GM04503 (cell line): ENCODE results near the gene CDK1.

ENCODE experiments used
- DNase-seq: peaks from one replicate; pipeline ENCODE4 v3.0.0-alpha.2; 2012; ENCODE audit warnings: low read depth

CDK1 gene

DNA sequence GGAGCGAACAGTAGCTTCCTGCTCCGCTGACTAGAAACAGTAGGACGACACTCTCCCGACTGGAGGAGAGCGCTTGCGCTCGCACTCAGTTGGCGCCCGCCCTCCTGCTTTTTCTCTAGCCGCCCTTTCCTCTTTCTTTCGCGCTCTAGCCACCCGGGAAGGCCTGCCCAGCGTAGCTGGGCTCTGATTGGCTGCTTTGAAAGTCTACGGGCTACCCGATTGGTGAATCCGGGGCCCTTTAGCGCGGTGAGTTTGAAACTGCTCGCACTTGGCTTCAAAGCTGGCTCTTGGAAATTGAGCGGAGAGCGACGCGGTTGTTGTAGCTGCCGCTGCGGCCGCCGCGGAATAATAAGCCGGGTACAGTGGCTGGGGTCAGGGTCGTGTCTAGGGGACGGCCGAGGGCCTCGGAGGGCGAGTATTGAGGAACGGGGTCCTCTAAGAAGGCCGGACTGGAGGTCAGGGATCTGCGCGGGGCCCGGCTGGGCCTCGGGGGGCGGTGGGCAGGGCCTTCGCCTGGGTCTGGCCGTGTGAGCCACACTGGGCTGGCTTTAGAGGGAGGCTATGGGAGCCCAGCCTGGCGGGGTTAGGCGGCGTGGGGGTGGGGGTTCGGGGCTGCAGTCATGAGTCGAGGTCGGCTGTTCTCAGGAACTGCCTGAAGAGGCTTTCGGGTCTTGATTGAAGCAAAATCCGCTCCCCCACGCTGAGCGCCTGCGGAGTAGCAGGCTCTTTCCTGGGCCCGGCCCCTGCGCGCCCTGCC, at the start of gene CDK1:
CDK1 (plus strand) TSS at position 265 of the 757 bp plus-strand sequence. CDS start 1,688 bp downstream, outside the sequence.
- DNase-seq = peak; percentile 94

DNA sequence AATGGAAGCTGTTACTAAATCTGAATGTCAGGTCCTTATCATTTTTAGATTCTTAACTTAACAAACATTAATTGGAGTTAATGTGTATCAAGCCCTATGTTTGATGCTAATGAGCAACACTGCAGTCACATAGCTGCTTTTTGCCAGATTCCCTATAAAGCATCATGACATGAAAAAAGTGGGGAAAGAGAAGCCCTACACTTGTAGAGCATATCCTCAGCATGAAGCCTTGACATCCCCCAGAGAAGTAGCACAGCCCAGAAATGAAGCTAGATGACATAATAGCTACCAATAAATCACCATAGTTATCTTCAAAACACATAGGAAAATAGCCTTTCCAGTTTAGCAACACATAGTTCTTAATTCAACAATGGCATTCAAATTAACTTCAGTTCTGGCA, 49.2 kb upstream of the CDK1 start:
- DNase-seq = no peak

DNA sequence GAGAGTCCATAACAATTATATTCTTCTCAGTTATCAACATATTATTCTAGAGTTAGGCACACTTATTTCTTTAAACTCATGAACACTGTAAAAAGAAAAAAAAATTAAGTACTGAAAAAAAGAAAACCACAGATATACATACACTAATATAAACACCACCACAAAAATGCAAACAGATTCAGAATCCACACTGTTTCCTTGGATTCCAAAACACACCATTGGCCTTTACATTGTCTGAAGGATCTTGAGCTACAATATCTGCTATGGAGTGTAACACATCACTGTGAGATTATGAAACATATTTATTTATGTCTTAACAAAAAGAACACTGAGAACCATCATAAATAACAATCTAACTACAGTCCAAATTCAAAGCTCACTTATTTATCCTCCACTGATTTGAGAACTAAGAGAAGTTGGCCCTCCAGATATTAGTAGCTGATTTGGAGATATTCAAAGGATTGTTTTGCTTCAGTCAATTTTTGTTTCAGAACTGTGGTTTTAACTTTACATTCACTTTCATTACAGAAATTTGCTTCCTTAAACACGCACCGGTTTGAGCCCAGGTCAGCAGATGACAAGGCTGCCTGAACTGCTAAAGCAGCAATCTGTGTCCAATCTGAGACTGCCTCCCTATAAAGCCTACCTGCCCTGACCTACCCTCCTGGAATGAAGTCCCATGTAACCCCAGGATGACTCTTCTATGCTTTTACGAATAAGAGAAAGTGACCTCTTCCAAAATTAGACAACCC, 47.0 kb upstream of the CDK1 start:
- DNase-seq = no peak

DNA sequence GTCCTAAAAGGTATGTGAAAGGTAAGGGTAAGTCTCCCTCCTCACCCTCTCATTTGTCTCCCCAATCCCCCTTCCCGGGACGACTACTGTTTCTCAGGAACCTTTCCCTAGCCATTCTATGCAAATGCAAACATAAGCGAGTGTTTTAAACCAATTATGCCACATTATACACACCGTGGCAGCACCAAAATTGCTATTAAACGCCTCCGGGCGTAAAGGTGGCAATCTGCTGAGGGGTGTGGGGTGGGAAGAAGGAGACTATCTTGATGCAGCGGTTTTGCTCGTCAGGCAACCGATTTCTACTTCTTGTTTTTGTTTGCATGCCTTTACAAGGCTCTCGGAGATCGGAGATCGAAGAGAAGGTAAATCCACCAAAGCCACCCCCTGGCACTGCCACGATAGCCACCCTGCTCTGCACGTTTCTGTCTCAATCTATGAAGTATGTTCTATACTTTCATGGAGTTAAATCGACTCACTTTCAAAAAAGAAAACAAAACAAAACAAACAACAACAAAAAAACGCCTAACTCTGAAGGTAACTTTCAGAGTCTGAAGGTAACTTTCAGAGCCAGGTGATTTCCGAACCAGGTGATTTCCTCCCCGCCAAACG, 46.0 kb upstream of the CDK1 start:
- DNase-seq = no peak

DNA sequence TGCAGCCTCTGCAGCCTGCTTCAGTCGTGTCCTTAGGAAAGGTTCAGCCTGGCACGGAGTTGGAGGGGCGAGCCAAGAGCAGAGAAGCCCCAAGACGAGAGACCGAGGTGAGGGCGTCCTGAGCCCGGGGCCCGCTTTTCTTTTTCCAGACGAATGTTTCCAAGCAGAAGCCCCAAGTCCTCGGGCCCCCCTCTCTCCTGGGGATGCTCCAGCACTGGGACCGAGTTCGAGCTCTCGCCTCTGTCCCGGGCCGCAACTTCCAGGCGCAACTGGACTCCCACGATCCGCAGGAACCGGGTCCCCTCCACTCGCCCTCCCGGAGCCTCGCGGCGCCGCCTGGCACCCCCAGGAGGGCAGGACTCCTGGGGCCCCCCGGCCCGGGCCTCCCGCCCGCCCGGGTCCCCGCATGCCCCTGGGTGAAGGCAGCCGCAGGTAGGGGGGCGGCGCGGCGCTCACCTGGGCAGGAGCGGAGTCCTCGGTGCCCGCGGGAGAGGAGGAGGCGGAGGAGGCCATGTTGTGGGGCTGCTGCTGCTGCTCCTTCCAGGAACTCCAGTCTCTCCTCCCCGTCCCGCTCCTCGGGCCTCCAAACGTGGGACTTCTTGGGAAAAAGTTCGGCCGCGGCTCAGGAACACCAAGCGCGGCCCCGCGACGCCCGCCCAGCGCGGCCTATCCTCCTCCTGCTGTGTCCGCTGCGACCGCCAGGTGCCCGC, 45.3 kb upstream of the CDK1 start:
- DNase-seq = no peak

DNA sequence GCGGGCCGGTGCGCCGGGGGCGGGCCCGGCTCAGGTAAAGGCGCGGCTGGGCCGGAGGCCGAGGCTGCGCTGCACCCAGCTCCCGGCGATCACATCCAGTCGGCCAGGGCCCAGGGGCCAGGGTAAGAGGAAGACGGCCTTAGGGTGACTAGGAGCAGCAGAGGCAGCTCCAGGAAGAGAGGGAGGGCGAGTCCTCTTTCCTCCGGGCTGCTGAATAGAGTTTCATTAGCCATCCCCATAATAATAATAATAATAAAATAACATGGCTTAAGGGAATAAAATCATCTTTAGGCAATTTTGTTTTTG, 44.8 kb upstream of the CDK1 start:
- DNase-seq = no peak

DNA sequence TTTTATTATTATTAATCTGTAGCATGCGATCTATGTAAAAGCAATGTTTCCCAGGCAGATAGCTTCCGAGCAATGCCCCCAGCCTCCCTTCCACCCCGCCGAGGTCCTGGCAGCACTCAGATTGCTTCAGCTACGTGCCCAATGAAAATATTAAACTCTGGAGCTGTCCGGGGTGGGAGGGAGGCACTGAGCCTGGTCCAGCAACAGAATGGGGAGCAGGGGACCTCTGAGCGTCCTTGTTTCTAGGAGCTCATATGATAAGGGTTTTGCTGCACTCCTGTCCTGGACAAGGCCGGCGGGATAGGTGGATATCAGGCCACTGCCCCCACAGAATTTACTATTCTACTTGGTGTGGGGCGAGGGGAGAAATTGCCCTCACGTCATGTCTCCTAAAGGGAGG, 44.5 kb upstream of the CDK1 start:
- no peak for DNase-seq

DNA sequence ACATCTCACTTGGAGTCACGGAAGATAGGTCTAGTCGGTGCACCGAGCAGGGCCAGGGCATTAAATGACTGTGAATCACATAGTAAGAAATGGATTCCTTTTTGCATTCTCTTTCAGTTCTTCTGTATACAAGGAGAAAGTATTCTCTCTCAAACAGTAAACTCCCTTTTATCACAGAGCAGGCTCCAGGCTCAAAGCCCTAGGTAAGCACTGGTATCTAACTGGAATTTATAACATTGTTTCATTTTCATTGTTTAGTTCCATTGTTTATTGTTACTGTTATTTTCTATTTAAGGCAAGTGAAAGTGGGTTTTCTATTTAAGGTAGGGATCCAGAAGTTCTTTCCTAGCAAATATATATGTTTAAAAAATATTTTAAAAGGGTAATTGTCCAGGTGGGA, 44.1 kb upstream of the CDK1 start:
- no peak for DNase-seq

DNA sequence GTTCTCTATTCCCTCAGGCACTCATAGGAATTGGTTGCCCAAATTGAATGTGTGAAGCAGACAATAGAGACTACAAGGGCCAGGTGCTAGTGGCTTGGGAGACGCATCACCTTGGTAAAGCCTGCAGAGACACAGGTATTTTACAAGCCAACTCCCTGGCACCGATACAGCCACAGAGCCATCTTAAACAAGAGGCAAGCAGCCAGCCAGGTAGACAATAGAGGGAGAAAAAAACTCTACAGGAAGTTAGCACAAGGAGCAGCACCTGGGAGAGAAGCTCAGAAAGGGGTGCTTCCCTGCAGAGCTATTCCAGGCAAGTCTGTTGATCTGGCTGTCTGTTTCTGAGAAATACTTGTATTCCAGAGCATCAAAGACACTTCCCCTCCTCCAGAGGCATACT, 43.0 kb upstream of the CDK1 start:
- no peak for DNase-seq

DNA sequence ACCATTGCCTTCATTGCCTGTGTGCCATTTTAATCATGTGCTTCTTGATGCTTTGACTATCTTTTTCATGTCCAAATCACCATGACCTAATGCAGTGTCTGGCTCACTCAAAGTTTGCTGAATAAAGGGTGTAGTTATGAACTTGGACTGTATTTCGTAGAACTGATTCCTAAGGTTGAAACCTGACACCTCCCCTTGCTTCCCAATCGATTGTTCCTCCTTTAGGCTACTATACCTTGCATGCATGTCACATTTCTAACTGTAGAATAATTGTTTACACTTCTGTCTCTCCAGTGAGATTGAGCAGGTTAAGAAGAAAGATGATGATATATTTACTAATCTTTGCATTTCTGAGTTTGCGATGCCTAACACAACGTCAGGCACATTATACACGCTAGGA, 41.0 kb upstream of the CDK1 start:
- DNase-seq = no peak

DNA sequence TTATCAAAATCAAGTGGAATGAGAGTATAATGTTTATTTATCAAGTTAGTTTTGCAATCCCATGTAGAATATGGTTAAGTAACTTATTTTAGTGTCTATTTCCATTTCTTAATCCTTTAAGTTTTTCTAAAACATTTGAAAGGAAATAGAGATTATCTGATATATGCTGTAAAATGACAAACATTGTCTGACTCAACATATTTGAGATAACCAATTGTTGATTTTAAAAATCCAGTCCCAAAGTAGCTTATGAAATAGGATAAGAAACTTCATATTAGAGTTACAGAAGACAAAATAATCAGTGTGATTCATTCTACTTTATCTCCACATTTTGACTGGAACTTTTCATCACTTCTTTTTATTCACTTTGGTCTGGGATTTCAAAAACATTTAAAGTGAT, 38.7 kb upstream of the CDK1 start:
- no peak for DNase-seq

DNA sequence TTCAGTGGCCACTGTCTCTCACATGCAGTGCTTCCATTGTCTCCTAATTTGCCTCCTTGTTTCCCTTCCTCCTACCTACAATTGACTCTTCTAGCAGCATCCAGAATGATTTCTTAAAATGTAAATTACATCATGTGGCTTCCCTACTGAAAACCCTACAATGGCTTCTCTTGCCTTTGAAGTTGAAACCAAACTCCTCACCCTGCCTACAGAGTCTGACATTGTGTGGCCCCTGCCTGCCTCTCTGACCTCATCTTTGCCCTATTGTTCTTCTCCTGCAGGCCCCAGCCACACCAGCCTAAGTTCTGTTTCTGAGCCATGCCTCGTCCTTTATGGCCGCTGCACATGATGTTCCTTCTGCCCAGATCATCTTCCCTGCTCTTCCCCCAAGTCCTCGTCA, 35.8 kb upstream of the CDK1 start:
- DNase-seq = no peak

DNA sequence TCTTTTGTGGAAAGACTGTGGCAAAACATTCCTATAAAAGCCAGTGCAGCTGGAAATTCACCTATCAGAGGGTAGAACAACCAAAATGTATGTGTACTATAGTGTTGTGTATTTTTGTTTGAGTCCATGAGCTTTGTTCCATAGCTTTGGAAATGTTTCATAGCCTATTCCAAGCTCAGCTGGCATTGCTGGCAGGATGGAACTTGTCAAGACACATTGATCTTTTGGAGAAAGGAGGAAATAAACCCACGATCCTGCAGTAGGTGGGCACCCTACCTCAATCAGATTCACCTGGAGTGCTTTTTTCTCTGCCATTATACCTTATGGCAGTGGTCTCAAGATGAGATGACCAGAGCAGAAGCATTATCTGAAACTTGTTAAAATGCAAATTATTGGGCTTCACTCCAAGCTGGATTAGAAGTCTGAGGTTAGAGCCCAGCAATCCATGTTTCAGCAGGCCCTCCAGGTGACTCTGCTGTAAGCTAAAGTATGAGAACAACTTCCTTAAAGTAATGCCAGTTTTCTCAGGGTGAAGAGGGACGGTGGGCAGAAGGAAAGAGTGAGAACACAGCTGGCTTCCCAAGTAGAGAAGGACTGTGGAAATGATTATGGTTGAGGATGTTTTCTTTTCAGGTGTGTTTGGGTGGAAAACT, 30.3 kb upstream of the CDK1 start:
- no peak for DNase-seq

DNA sequence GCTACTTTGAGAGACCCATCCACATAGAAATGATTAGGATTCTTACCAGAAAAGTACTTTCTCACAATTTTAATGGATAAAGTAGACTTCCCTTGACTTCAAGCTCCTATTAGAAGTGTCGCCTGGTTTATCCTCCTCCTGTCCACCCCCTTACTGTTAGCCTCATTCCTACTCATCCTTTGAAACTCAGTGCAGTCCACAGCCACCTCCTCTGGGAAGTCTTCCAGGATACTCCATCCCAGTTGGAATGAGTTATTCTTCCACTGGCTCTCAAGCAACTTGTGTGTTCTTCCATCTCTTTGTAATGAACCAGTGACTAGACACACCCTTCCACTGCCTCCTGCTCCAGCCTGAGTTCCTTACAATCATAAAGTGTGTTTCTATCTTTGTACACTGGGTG, 25.1 kb upstream of the CDK1 start:
- DNase-seq = no peak

DNA sequence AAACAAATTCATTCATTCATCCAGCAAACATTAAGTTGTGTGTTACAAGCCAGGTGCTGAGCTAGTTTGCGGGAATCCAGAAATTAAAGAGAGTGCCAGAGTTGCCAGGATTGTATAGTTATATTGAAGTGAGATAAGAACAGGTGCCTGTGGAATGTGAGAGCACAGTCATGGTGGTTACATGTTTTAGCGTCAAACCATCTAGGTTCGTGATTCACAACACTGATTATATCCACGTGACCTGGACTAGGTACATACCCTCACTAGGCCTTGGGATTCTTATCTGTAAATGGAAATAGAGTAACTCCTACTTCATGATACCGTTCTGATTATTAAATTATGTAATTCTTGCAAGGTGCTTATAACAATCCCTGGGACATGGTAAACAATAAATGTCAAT, 24.5 kb upstream of the CDK1 start:
- no peak for DNase-seq

DNA sequence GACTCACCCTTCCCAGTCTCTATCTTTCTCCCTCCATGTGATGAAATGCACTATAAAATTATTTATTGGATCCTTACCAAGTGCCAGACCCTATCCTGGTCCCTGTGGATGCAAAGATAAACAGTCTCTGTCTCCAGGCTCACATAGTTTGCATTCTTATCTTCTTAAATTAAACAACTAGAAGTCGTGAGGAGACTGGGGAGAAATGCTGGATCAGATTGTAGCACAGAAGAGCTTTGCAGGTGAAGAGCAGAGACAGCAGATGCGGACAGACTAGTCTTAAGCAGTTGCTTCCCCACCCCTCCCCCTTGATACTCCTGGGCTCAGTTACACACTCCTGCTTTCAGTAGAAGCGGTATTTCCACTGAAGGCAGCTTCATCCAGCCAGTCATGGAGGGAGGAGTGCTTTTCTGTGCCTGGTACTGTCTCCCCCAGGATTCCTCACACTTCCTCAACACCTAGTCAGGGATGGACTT, 20.8 kb upstream of the CDK1 start:
- no peak for DNase-seq

DNA sequence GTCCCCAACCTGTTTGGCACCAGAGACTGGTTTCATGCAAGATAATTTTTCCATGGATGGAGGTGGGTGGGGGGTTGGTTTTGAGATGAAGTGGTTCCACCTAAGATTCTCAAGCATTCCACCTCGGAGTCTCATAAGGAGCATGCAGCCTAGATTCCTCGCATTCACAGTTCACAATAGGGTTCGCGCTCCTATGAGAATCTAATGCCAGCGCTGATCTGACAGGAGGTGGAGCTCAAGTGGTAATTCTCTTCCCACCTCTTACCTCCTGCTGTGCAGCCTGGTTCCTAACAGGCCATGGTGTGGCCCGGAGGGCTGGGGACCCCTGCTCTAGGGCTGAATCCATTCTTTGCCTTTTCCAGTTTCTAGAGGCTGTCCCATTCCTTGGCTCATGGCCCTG, 19.1 kb upstream of the CDK1 start:
- DNase-seq = no peak

DNA sequence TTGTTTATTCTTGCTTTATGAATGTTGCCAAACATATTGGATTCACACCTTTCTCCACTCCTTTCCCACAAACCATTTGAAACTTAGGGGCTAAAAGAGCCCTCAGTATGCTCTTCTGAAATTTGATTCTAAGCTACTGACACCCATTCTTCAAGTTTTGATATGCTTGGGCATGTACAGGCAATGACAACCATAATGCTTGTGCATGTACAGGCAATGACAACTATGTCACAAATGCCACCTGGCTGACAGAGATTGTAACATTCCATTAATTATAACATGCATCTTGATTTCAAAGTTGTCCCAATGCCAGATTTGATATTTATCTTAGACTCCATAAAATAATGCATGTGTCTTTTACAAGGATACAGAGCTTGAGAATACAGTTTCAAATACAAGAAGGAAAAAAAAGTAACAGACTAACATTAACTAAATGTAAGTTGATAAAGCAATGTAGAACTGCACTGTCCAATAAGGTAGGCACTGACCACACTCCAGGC, 17.5 kb upstream of the CDK1 start:
- no peak for DNase-seq

DNA sequence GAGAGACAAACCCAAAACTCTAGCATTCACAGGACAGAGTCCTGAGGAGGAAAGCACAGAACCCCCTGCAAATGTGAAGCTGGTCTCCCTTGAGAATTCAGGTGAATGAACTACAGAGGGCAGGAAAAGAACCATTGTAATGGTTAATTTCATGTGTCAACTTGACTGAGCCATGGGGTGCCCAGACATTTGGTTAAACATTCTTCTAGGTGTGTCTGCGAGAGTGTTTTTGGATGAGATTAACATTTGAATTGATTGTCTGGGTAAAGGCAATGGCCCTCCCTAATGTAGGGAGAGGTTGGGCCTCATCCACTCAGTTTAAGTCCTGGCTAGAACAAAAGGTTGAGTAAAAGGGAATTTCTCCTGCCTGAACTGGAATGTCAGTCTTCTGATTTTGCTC, 15.7 kb upstream of the CDK1 start:
- DNase-seq = no peak

DNA sequence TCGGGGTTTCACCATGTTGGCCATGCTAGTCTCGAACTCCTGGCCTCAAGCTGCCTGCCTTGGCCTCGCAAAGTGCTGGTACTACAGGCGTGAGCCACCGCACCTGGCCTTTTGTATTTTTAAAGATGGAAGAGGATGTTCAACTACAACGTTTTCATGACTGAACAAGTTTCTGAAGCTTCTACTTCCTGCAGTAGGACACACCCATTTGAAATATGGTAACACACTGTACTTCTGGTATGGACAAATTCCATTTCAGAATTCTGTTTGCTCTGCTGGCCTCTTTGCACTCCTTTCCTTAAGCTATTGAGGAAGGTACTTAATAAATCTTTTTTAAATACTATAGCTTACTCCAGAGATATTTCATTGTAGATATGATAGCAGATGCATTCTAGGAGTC, 10.9 kb upstream of the CDK1 start:
- no peak for DNase-seq

DNA sequence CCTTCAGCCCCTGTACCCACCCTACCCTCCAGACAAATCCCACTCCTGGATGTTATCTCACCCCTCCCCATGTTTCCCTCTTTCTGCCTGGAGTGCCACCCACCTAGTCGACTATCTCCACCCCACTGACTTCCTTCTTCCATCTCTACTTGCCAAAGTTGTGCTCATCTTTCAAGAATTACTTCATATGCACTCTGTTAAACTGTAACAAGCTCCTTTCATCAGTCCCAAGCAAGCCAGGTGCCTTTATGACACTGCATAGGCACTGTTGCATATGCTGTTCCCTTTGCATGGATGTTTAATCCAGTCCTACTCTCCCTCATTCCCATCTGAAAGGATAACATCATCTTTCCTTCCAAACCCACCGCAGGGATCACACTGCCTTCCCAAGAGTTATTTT, 8.9 kb upstream of the CDK1 start:
- no peak for DNase-seq

DNA sequence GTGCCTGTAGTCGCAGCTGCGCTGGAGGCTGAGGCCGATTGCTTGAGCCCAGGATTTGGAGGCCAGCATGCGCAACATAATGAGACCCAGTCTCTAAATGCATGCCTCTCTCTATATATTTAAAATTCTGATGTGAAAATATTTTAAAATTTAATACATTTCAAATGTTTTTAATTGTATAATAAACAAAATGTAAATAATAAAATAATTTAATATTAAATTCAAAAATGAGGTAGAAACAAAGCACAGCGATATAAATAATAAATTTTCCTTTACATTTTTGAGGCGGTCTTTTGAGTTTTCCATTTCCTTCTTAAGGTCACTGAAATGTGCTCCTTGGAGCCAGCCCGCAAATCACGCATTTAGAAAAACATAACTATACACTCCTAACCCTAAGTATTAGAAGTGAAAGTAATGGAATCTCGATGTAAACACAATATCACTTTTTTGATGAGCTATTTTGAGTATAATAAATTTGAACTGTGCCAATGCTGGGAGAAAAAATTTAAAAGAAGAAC, 523 bp upstream of the CDK1 start:
- no peak for DNase-seq
